ENCODE data around the gene CECR2. TPM values are rescaled to one million over a fixed set of nuclear protein-coding genes. Genes with fewer than 3 reads are reported as not detected.

Gene CECR2
- total and polyA plus RNA-seq, 4 donors = 1.1 to 14.5 (median 7.7) TPM

DNA sequence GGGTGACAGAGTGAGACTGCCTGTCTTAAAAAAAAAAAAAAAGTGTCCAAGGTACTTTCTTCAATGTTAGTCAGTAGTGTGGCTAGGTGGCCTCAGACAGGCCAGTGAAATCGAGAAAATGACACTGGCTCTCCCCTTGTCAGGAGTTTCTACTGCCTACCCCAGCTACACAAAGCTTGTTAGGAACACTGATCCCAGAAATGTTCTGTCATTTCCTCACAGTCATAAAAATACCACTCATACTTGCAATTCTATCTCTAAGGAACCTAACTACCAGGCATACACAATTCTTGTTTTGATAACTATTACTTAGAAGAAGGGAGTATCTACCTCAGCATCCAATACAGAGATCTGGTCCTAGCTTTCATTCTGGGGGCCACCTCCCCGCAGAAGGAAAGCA is 228.0 kb downstream of the CECR2 start:
- Histone ChIP-seq H3K27ac (ENCODE audit: low read depth in 1 of 2, low read length in 1 of 2) (no peak overlapping the region), H3K9ac (ENCODE audit: insufficient read depth in 1 of 2, low read length in 2 of 2) (no peak overlapping the region), H3K4me1 (ENCODE audit: control insufficient read depth in 5 of 5, insufficient read depth in 5 of 5, low read length in 5 of 5) (no peaks in the 10 kb centered on the region), H3K27me3 (ENCODE audit: control insufficient read depth in 3 of 3, insufficient read depth in 3 of 3, low read length in 2 of 3) (no peaks in the 10 kb centered on the region), H3K4me3 (no peak overlapping the region), H3K9me3 (ENCODE audit: control insufficient read depth in 4 of 4, insufficient read depth in 3 of 4, low read length in 3 of 4) (no peaks in the 10 kb centered on the region), H3K36me3 (ENCODE audit: control insufficient read depth in 4 of 4, insufficient read depth in 4 of 4, low read length in 4 of 4) (peaks cover 41 to 56% (median 51%) of the 10 kb centered on the region in 4 donors)
- TF ChIP-seq, protein P1, sequence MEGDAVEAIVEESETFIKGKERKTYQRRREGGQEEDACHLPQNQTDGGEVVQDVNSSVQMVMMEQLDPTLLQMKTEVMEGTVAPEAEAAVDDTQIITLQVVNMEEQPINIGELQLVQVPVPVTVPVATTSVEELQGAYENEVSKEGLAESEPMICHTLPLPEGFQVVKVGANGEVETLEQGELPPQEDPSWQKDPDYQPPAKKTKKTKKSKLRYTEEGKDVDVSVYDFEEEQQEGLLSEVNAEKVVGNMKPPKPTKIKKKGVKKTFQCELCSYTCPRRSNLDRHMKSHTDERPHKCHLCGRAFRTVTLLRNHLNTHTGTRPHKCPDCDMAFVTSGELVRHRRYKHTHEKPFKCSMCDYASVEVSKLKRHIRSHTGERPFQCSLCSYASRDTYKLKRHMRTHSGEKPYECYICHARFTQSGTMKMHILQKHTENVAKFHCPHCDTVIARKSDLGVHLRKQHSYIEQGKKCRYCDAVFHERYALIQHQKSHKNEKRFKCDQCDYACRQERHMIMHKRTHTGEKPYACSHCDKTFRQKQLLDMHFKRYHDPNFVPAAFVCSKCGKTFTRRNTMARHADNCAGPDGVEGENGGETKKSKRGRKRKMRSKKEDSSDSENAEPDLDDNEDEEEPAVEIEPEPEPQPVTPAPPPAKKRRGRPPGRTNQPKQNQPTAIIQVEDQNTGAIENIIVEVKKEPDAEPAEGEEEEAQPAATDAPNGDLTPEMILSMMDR (IDR thresholded peaks at IDR 0.05; ENCODE audit: control extremely low read depth, extremely low read depth) = no peak
- ATAC-seq (ENCODE audit: insufficient read depth, low FRiP score) (no peak), DNase-seq (no peak)
- 99 to 100% methylated on average over 2 of the region's 2 CpGs for WGBS, 2 donors

DNA sequence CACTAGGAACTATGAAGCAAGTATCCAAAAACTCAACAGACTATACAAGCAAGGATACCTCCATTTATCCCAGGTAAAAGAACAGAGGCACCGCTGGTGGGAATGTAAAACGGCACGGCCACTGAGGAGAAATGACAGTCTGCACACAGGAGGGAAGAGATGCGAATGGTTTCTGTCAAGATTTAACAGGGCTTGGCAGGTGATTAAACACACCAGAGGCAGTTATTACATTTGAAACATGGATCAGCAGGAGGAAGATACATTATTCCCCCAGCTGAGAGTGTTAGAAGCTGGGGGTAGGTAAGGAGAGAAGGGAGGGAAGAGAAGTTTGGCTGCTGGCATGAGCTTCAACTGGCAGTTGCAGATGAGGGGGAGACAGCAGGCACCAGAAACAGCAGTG is 229.1 kb downstream of the CECR2 start:
- Histone ChIP-seq H3K4me3 (no peak overlapping the region), H3K9me3 (ENCODE audit: control insufficient read depth in 4 of 4, insufficient read depth in 3 of 4, low read length in 3 of 4) (no peaks in the 10 kb centered on the region), H3K27me3 (ENCODE audit: control insufficient read depth in 3 of 3, insufficient read depth in 3 of 3, low read length in 2 of 3) (no peaks in the 10 kb centered on the region), H3K36me3 (ENCODE audit: control insufficient read depth in 4 of 4, insufficient read depth in 4 of 4, low read length in 4 of 4) (peaks cover 36 to 48% (median 44%) of the 10 kb centered on the region in 4 donors), H3K27ac (ENCODE audit: low read depth in 1 of 2, low read length in 1 of 2) (no peak overlapping the region), H3K9ac (ENCODE audit: insufficient read depth in 1 of 2, low read length in 2 of 2) (no peak overlapping the region), H3K4me1 (ENCODE audit: control insufficient read depth in 5 of 5, insufficient read depth in 5 of 5, low read length in 5 of 5) (no peaks in the 10 kb centered on the region)
- no peak for DNase-seq
- TF ChIP-seq, protein P1 (IDR thresholded peaks at IDR 0.05; ENCODE audit: control extremely low read depth, extremely low read depth) = no peak
- WGBS, 2 donors = 96 to 98% methylated on average over 4 of the region's 4 CpGs
- ATAC-seq (ENCODE audit: insufficient read depth, low FRiP score) = no peak

DNA sequence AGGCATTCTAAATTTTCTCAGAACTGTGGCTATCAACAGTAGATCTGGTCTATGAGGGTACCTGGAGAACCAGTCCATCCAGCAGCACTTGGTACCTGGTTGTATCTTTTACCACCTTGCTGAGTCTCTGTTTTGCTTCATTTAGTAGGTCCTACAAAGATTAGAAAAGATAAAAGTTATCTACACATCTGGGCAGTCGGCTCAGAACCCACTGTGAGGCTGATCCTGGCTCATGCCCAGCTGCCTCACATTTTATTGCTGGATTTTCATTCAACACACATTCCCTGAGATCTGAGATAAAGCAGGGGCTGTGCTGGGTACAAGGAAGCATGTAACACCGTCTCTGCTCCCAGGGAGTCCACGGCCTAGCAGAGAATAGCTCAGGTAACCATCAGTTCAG is 231.8 kb downstream of the CECR2 start:
- Histone ChIP-seq H3K36me3 (ENCODE audit: control insufficient read depth in 4 of 4, insufficient read depth in 4 of 4, low read length in 4 of 4) (peaks cover 28 to 34% (median 33%) of the 10 kb centered on the region in 4 donors), H3K27me3 (ENCODE audit: control insufficient read depth in 3 of 3, insufficient read depth in 3 of 3, low read length in 2 of 3) (no peaks in the 10 kb centered on the region), H3K4me1 (ENCODE audit: control insufficient read depth in 5 of 5, insufficient read depth in 5 of 5, low read length in 5 of 5) (no peaks in the 10 kb centered on the region), H3K9ac (ENCODE audit: insufficient read depth in 1 of 2, low read length in 2 of 2) (no peak overlapping the region), H3K27ac (ENCODE audit: low read depth in 1 of 2, low read length in 1 of 2) (no peak overlapping the region), H3K9me3 (ENCODE audit: control insufficient read depth in 4 of 4, insufficient read depth in 3 of 4, low read length in 3 of 4) (no peaks in the 10 kb centered on the region), H3K4me3 (no peak overlapping the region)
- ATAC-seq (ENCODE audit: insufficient read depth, low FRiP score) = no peak
- no peak for DNase-seq
- WGBS, 2 donors = 80 to 85% methylated on average over 3 of the region's 3 CpGs
- TF ChIP-seq, protein P1 (IDR thresholded peaks at IDR 0.05; ENCODE audit: control extremely low read depth, extremely low read depth) = no peak

DNA sequence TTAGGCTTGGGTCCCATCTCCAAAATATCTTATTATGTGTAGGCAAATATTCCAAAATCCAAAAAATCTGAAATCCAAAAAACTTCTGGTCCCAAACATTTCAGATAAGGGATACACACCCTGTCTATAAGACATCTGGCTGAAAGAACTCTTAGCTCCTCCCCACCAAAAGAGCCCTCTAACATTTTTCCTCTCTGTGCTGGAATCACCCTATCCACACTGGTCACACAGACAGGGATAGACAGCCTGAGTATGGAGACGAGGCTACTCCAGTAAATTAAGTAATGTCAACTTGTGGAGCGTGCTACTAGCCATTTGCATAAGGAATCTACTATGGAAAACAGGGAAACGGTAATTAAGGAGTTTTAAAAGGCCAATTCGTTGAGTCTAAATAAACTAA is 234.4 kb downstream of the CECR2 start:
- H3K36me3 ChIP-seq (ENCODE audit: control insufficient read depth in 4 of 4, insufficient read depth in 4 of 4, low read length in 4 of 4) = peaks cover 5 to 22% (median 19%) of the 10 kb centered on the region in 4 donors
- 92 to 93% methylated on average over 4 of the region's 4 CpGs for WGBS, 2 donors
- no peak for ATAC-seq (ENCODE audit: insufficient read depth, low FRiP score)
- H3K27ac ChIP-seq (ENCODE audit: low read depth in 1 of 2, low read length in 1 of 2) = no peak overlapping the region
- no peaks in the 10 kb centered on the region for H3K9me3 ChIP-seq (ENCODE audit: control insufficient read depth in 4 of 4, insufficient read depth in 3 of 4, low read length in 3 of 4)
- H3K4me3 ChIP-seq = no peak overlapping the region
- TF ChIP-seq, protein P1 (IDR thresholded peaks at IDR 0.05; ENCODE audit: control extremely low read depth, extremely low read depth) = no peak
- H3K27me3 ChIP-seq (ENCODE audit: control insufficient read depth in 3 of 3, insufficient read depth in 3 of 3, low read length in 2 of 3) = no peaks in the 10 kb centered on the region
- H3K9ac ChIP-seq (ENCODE audit: insufficient read depth in 1 of 2, low read length in 2 of 2) = no peak overlapping the region
- peaks cover 0 to 15% (median 2%) of the 10 kb centered on the region in 5 donors for H3K4me1 ChIP-seq (ENCODE audit: control insufficient read depth in 5 of 5, insufficient read depth in 5 of 5, low read length in 5 of 5)
- no peak for DNase-seq
